Loucy (cell line): ENCODE results near the gene NLGN1.

Experiments used
- EZH2phosphoT487 ChIP-seq: fragments of 200-600 bp; IDR thresholded peaks from 2 replicates; pipeline ENCODE4 v1.6.1; 2018; ENCODE audit warnings: antibody characterized with exemption, mild to moderate bottlenecking, moderate library complexity, borderline replicate concordance
- TF ChIP-seq, protein P1 (sequence below): fragments of 200-600 bp; sonication (generic); conservative IDR thresholded peaks from 2 replicates; pipeline ENCODE4 v1.5.1; 2014; ENCODE audit warnings: mild to moderate bottlenecking, antibody characterized with exemption, low read length

DNA sequence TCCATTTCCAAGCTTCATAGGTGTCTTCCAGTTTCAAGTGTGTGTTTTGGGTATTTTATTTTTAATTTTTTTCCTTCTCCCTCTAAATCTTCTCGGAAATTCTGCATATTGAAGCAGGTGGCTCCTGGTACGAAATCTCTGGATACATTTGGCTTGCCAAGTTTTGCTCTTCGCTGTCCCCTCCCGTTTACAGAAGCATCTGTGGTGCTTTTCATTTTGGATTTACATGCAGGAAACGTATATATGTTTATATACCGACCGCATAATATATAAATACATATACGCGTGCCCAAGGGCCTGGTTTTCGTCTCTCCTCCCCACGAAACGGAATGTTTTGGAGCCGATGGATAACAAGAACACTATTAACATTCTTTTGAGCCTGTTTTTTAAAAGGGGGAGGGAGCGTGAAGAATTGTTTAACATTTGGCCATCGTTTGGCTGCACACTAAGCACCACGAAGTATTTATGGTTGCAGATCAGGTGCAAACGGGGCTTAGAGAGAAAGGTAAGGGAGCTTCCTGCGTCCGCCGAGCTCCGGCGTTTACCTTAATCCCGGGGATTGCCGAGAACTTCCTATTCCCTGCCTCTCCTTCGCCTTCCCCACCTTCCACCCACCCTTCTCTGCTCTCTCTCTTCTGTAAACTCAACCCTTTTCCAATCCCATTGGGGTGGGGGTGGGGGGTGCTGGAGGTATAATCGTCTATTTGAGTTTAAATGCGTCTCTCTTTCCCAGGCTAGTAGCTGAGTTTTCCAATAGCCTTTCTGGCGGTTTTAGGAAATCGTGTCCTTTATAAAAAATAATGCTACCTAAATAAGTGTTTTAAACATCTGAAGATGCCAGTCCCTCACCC lies 1.1 kb upstream of the NLGN1 start:
- TF ChIP-seq, protein P1, sequence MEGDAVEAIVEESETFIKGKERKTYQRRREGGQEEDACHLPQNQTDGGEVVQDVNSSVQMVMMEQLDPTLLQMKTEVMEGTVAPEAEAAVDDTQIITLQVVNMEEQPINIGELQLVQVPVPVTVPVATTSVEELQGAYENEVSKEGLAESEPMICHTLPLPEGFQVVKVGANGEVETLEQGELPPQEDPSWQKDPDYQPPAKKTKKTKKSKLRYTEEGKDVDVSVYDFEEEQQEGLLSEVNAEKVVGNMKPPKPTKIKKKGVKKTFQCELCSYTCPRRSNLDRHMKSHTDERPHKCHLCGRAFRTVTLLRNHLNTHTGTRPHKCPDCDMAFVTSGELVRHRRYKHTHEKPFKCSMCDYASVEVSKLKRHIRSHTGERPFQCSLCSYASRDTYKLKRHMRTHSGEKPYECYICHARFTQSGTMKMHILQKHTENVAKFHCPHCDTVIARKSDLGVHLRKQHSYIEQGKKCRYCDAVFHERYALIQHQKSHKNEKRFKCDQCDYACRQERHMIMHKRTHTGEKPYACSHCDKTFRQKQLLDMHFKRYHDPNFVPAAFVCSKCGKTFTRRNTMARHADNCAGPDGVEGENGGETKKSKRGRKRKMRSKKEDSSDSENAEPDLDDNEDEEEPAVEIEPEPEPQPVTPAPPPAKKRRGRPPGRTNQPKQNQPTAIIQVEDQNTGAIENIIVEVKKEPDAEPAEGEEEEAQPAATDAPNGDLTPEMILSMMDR: no peak
- TF ChIP-seq EZH2phosphoT487: no peak
